Measurements from ENCODE around the gene GAS2L2.

The GAS2L2 gene

GRCh38 chr17:35728551-35728950, 24.5 kb downstream of the GAS2L2 start:
- Histone ChIP-seq H3K36me3 (replicated peaks; ENCODE audit: low read depth, low read length) (peaks cover 12% of the 10 kb centered on the region), H3K4me1 (ENCODE audit: low read length) (peaks cover 14% of the 10 kb centered on the region), H3K4me3 (ENCODE audit: low read length) (no peak overlapping the region), H2AFZ (ENCODE audit: low read depth, low read length) (no peak overlapping the region), H4K20me1 (ENCODE audit: insufficient read depth, low read length) (no peaks in the 10 kb centered on the region), H3K4me2 (ENCODE audit: low read length) (no peak overlapping the region), H3K79me2 (ENCODE audit: low read length) (peaks cover 9% of the 10 kb centered on the region), H3K9ac (ENCODE audit: low read length) (no peak overlapping the region), H3K27ac (ENCODE audit: low read length) (no peak overlapping the region), H3K9me3 (ENCODE audit: insufficient read depth, low read length) (no peaks in the 10 kb centered on the region), H3K27me3 (ENCODE audit: low read depth, low read length) (no peaks in the 10 kb centered on the region)
- TF ChIP-seq CTCF (IDR thresholded peaks at IDR 0.05; ENCODE audit: low read depth, low read length) = no peak
- TF ChIP-seq EZH2phosphoT487 (IDR thresholded peaks at IDR 0.05; ENCODE audit: low read depth) = no peak

DNA sequence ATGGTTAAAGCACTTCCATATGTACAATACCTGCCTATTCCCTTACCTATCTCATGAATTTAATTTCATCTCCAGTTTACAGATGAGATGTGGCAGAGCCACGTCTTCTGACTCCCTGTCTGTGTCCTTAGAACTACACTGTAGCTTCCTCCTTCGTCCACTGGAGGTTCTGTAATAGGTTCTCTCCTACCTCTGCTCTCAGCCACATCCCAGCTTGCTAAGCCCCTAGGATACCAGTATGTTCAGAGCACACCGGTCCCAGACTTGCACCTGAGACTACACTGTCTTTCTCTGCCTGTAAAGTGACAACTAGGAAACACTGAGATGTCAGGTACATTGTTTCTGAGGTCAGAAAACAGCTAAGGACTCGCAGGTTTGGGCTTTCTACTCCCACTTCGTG, 25.4 kb downstream of the GAS2L2 start:
- H4K20me1 ChIP-seq (ENCODE audit: insufficient read depth, low read length) = no peaks in the 10 kb centered on the region
- peaks cover 13% of the 10 kb centered on the region for H3K4me1 ChIP-seq (ENCODE audit: low read length)
- no peak overlapping the region for H3K4me2 ChIP-seq (ENCODE audit: low read length)
- no peaks in the 10 kb centered on the region for H3K9me3 ChIP-seq (ENCODE audit: insufficient read depth, low read length)
- H3K27ac ChIP-seq (ENCODE audit: low read length) = no peak overlapping the region
- no peak overlapping the region for H2AFZ ChIP-seq (ENCODE audit: low read depth, low read length)
- H3K27me3 ChIP-seq (ENCODE audit: low read depth, low read length) = no peaks in the 10 kb centered on the region
- no peak overlapping the region for H3K4me3 ChIP-seq (ENCODE audit: low read length)
- TF ChIP-seq EZH2phosphoT487 (IDR thresholded peaks at IDR 0.05; ENCODE audit: low read depth) = no peak
- TF ChIP-seq CTCF (IDR thresholded peaks at IDR 0.05; ENCODE audit: low read depth, low read length) = no peak
- peaks cover 7% of the 10 kb centered on the region for H3K79me2 ChIP-seq (ENCODE audit: low read length)
- H3K9ac ChIP-seq (ENCODE audit: low read length) = no peak overlapping the region
- peaks cover 15% of the 10 kb centered on the region for H3K36me3 ChIP-seq (replicated peaks; ENCODE audit: low read depth, low read length)

GRCh38 chr17:35726953-35727460, 26.0 kb downstream of the GAS2L2 start:
- H3K9ac ChIP-seq (ENCODE audit: low read length) = no peak overlapping the region

More at GRCh38 chr17:35726953-35727460, 26.0 kb downstream of the GAS2L2 start:
- no peak overlapping the region for H3K27ac ChIP-seq (ENCODE audit: low read length)
- H3K36me3 ChIP-seq (replicated peaks; ENCODE audit: low read depth, low read length) = peaks cover 15% of the 10 kb centered on the region
- H3K4me3 ChIP-seq (ENCODE audit: low read length) = no peak overlapping the region
- no peaks in the 10 kb centered on the region for H4K20me1 ChIP-seq (ENCODE audit: insufficient read depth, low read length)
- H3K4me1 ChIP-seq (ENCODE audit: low read length) = peaks cover 8% of the 10 kb centered on the region
- peaks cover under 1% of the 10 kb centered on the region for H3K79me2 ChIP-seq (ENCODE audit: low read length)
- no peaks in the 10 kb centered on the region for H3K27me3 ChIP-seq (ENCODE audit: low read depth, low read length)
- H3K4me2 ChIP-seq (ENCODE audit: low read length) = no peak overlapping the region
- no peak overlapping the region for H2AFZ ChIP-seq (ENCODE audit: low read depth, low read length)
- no peak for TF ChIP-seq CTCF (IDR thresholded peaks at IDR 0.05; ENCODE audit: low read depth, low read length)
- TF ChIP-seq EZH2phosphoT487 (IDR thresholded peaks at IDR 0.05; ENCODE audit: low read depth) = no peak
- H3K9me3 ChIP-seq (ENCODE audit: insufficient read depth, low read length) = no peaks in the 10 kb centered on the region
